Measurements from ENCODE around the gene NUDT8. TPM values are rescaled to one million over a fixed set of nuclear protein-coding genes. Genes with fewer than 3 reads are reported as not detected.

NUDT8 gene
- total and polyA plus RNA-seq, 2 experiments from 2014 or later = 5.0 to 15.1 TPM

- no peak for TF ChIP-seq ZNF462 (CRISPR knock-in tag; IDR thresholded peaks at IDR 0.05)
Measured at GRCh38 chr11:67611704-67612587, 17.8 kb downstream of the NUDT8 start (continued).

- H3K27me3 Mint-ChIP-seq (ENCODE audit: insufficient read depth, low read depth, poor library complexity) = peaks cover 20% of the 10 kb centered on the region
- H3K36me3 ChIP-seq (ENCODE audit: insufficient read depth) = no peaks in the 10 kb centered on the region
- H3K4me1 Mint-ChIP-seq = peaks cover 13% of the 10 kb centered on the region
- no peak overlapping the region for H3K4me2 ChIP-seq
- no peak overlapping the region for H3K4me3 Mint-ChIP-seq
- peaks cover 9% of the 10 kb centered on the region; the same call in 1 of the 2 replicates for H3K79me2 ChIP-seq (replicated peaks; ENCODE audit: insufficient read depth)
- peaks cover 9% of the 10 kb centered on the region for H3K27me3 ChIP-seq (ENCODE audit: insufficient read depth)
- peaks cover 29% of the 10 kb centered on the region for H3K36me3 Mint-ChIP-seq (ENCODE audit: low read depth)
- H3K27ac Mint-ChIP-seq = no peak overlapping the region
- no peak for DNase-seq (ENCODE audit: low spot score)
- 0 out of 2 replicates have a peak, but pooled peaks cover 3% of the 10 kb centered on the region for H3F3A ChIP-seq (replicated peaks; ENCODE audit: low read depth)
- H3K27ac ChIP-seq (ENCODE audit: low read depth) = no peak overlapping the region
- no peak overlapping the region for H3K4me3 ChIP-seq
- no peak overlapping the region for H2AFZ ChIP-seq
- no peaks in the 10 kb centered on the region; the same call in 2 of the 3 replicates for H3K9me3 Mint-ChIP-seq
- peaks cover 20% of the 10 kb centered on the region for H3K4me1 ChIP-seq (ENCODE audit: insufficient read depth)
- H4K20me1 ChIP-seq (replicated peaks; ENCODE audit: insufficient read depth) = no peaks in the 10 kb centered on the region
- ATAC-seq = no peak
- no peaks in the 10 kb centered on the region for H3K9me2 ChIP-seq (ENCODE audit: insufficient read depth)
- TF ChIP-seq POLR2AphosphoS5 (IDR thresholded peaks at IDR 0.05; ENCODE audit: low read depth) = no peak
- TF ChIP-seq CTCF (conservative IDR thresholded peaks at IDR 0.05; ENCODE audit: low read depth in 2 of 2) = no peak
- TF ChIP-seq ZNF462 (CRISPR knock-in tag; IDR thresholded peaks at IDR 0.05) = no peak
- TF ChIP-seq STAT1 (IDR thresholded peaks at IDR 0.05; ENCODE audit: unreplicated experiment) = no peak
- TF ChIP-seq EZH2 (IDR thresholded peaks at IDR 0.05; ENCODE audit: low read depth, unreplicated experiment) = no peak
- TF ChIP-seq ZNF331 (CRISPR knock-in tag; IDR thresholded peaks at IDR 0.05; ENCODE audit: low read depth) = no peak
Measured at GRCh38 chr11:67611165-67611564, 18.6 kb downstream of the NUDT8 start.

All from GM23338 (cell line).